Measurements from ENCODE around the gene SPRTN. TPM values are rescaled to one million over a fixed set of nuclear protein-coding genes. Genes with fewer than 3 reads are reported as not detected.

The SPRTN gene
- total RNA-seq (10 to 100 TPM; 10.8 to 28.7 (median 14.0) TPM), polyA plus RNA-seq (1 to 10 TPM; 3.1 to 5.7 (median 3.2) TPM)
- long read RNA-seq, donor 1, partial matches to known transcripts = 0 of 2 reads
- long read RNA-seq, donor 1, other reads (novel, unspliced or antisense) = 0 of 2 reads
- long read RNA-seq, donor 2, partial matches to known transcripts = 0 of 3 reads
- long read RNA-seq, donor 2, other reads (novel, unspliced or antisense) = 0 of 3 reads

- H3K9me3 ChIP-seq = no peaks in the 10 kb centered on the region
- peaks cover 45 to 80% (median 57%) of the 10 kb centered on the region in 6 donors for H3K4me1 ChIP-seq
- intact Hi-C loops (cut with DNase I; ENCODE audit: low total_unique reads) = loop anchor here (10.0 kb wide), 1 partner anchor 94 kb away; the partner anchor contains the start of gene GNPAT
- peak within 1 kb of the TSS; percentile 84 to 95 (median 92) for H3K4me3 ChIP-seq
- peak within 1 kb of the TSS; percentile 92 to 98 (median 97) for H3K27ac ChIP-seq
- WGBS, 5 donors = 0 to 2% (median 1%) methylated on average over 21 to 43 of the region's 43 CpGs
- TF ChIP-seq POLR2A (IDR thresholded peaks at IDR 0.05) (no peak), CTCF (IDR thresholded peaks at IDR 0.05 in 8 of 11, conservative IDR thresholded peaks at IDR 0.05 in 3 of 11) (peak in 1 of 11 experiments; percentile 2), POLR2AphosphoS5 (IDR thresholded peaks at IDR 0.05) (no peak)
- no peak for DNase-seq
- H3K27me3 ChIP-seq (replicated peaks in 1 of 7) = no peaks in the 10 kb centered on the region
- H3K36me3 ChIP-seq = peaks cover 0 to 55% (median 11%) of the 10 kb centered on the region in 6 donors
These were observed at the start of gene SPRTN for GRCh38 chr1:231338270-231339128. Gene SPRTN (plus strand): TSS chr1:231338293. CDS start chr1:231338384, 91 bp downstream.

DNA sequence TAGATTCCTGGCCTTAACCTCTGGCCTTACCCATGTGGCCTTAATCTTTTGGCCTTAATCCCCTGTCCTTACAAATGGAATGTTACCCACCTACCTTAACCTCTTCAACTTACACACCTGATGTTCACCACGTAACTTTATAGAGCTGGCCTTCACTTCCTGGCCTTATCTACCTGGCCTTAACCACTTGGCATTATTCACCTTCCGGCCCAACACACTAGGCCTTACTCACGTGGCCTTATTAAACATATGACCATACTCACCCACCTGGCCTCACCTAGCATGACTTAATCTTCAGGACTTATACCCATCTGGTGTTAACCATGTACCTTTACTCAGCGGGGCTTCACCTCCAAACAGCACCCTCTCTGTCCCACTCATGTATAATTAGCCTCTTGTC is 42.2 kb upstream of the SPRTN start:
- no peak for TF ChIP-seq CTCF (IDR thresholded peaks at IDR 0.05 in 8 of 11, conservative IDR thresholded peaks at IDR 0.05 in 3 of 11)
- no peak for TF ChIP-seq POLR2A (IDR thresholded peaks at IDR 0.05)
- no peak for TF ChIP-seq POLR2AphosphoS5 (IDR thresholded peaks at IDR 0.05)
- Histone ChIP-seq H3K4me3 (no peak overlapping the region), H3K9me3 (no peaks in the 10 kb centered on the region), H3K27me3 (replicated peaks in 1 of 7) (no peaks in the 10 kb centered on the region), H3K4me1 (no peaks in the 10 kb centered on the region), H3K36me3 (no peaks in the 10 kb centered on the region), H3K27ac (no peak overlapping the region)
- WGBS, 5 donors = 93 to 97% (median 94%) methylated on average over 4 of the region's 4 CpGs
- intact Hi-C loops (cut with DNase I; ENCODE audit: low total_unique reads) = no loop called here
- DNase-seq = no peak

DNA sequence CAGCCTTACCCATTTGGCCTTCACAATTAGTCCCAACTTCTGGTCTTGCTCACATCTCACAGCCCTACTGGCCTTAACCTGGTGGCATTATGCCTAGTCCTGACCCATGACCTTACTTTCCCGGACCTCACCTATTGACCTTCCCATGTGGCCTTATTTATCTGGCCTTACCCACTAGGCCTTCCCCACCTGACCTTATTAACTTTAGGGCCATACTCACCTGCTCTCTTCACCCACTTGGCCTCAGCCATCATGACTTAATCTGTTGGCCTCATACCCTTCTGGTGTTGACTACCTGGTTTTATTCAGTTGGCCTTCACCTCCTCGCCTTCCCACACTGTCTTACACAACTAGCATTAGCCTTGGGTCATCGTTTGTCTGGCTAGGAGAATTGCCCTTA is 36.1 kb upstream of the SPRTN start:
- intact Hi-C loops (cut with DNase I; ENCODE audit: low total_unique reads) = no loop called here
- TF ChIP-seq POLR2AphosphoS5 (IDR thresholded peaks at IDR 0.05) (no peak), CTCF (IDR thresholded peaks at IDR 0.05 in 8 of 11, conservative IDR thresholded peaks at IDR 0.05 in 3 of 11) (no peak), POLR2A (IDR thresholded peaks at IDR 0.05) (no peak)
- no peaks in the 10 kb centered on the region for H3K9me3 ChIP-seq
- H3K36me3 ChIP-seq = no peaks in the 10 kb centered on the region
- H3K27me3 ChIP-seq (replicated peaks in 1 of 7) = no peaks in the 10 kb centered on the region
- H3K4me3 ChIP-seq = no peak overlapping the region
- DNase-seq = no peak
- H3K4me1 ChIP-seq = no peaks in the 10 kb centered on the region
- WGBS, 5 donors = 90 to 97% (median 92%) methylated on average over 3 of the region's 3 CpGs
- no peak overlapping the region for H3K27ac ChIP-seq

- no peaks in the 10 kb centered on the region for H3K4me1 ChIP-seq
- no peak for DNase-seq
- intact Hi-C loops (cut with DNase I; ENCODE audit: low total_unique reads) = no loop called here
- no peaks in the 10 kb centered on the region for H3K27me3 ChIP-seq (replicated peaks in 1 of 7)
- WGBS, 5 donors = 92 to 98% (median 97%) methylated on average over 9 to 10 of the region's 10 CpGs
- no peaks in the 10 kb centered on the region for H3K9me3 ChIP-seq
- H3K36me3 ChIP-seq = no peaks in the 10 kb centered on the region
- H3K4me3 ChIP-seq = no peak overlapping the region
- H3K27ac ChIP-seq = no peak overlapping the region
- TF ChIP-seq CTCF (IDR thresholded peaks at IDR 0.05 in 8 of 11, conservative IDR thresholded peaks at IDR 0.05 in 3 of 11) (no peak), POLR2A (IDR thresholded peaks at IDR 0.05) (no peak), POLR2AphosphoS5 (IDR thresholded peaks at IDR 0.05) (no peak)
These were observed 27.6 kb upstream of the SPRTN start for GRCh38 chr1:231310391-231310934.
